HepG2 (cell line): ENCODE results near the gene MAPRE3. TPM values are rescaled to one million over a fixed set of nuclear protein-coding genes. Genes with fewer than 3 reads are reported as not detected.

Source experiments
- CC2D1A ChIP-seq: sonication (generic); formaldehyde crosslinking; IDR thresholded peaks from 2 replicates; pipeline ENCODE4 v1.8.1; 2023; ENCODE audit warnings: mild to moderate bottlenecking, missing genetic modification reagents
- CHD2 ChIP-seq: IDR thresholded peaks from 2 replicates; pipeline ENCODE4 v1.6.1; 2011; ENCODE audit warnings: low read depth, low read length, improper control_type of control experiment
- DMAP1 ChIP-seq: IDR thresholded peaks from 2 replicates; pipeline ENCODE4 v1.6.1; 2016
- HNF4A ChIP-seq: sonication (generic); formaldehyde crosslinking; IDR thresholded peaks from 2 replicates; pipeline ENCODE4 v1.4.0; 2020; ENCODE audit warnings: missing genetic modification reagents
- HOXA9 ChIP-seq: sonication (generic); formaldehyde crosslinking; IDR thresholded peaks from 2 replicates; pipeline ENCODE4 v1.8.1; 2022; ENCODE audit warnings: missing genetic modification reagents, mild to moderate bottlenecking, moderate library complexity, borderline replicate concordance
- PCBP2 ChIP-seq: fragments of 200-400 bp; formaldehyde crosslinking; optimal IDR thresholded peaks from 2 replicates; pipeline ENCODE3; 2018; ENCODE audit warnings: low read length, low read depth; ENCODE audit not compliant: poor library complexity, severe bottlenecking
- PRPF4 ChIP-seq: fragments of 200-400 bp; formaldehyde crosslinking; IDR thresholded peaks from 2 replicates; pipeline ENCODE4 v1.6.1; 2016; ENCODE audit warnings: low read length, low read depth; ENCODE audit not compliant: poor library complexity, severe bottlenecking
- RCOR2 ChIP-seq: IDR thresholded peaks from 2 replicates; pipeline ENCODE4 v1.6.1; 2016; ENCODE audit warnings: missing biosample characterization, missing genetic modification reagents
- SNAPC2 ChIP-seq: sonication (generic); formaldehyde crosslinking; IDR thresholded peaks from 2 replicates; pipeline ENCODE4 v1.8.1; 2022; ENCODE audit warnings: mild to moderate bottlenecking, missing genetic modification reagents
- SRF ChIP-seq: IDR thresholded peaks from 2 replicates; pipeline ENCODE4 v1.6.1; 2011; ENCODE audit warnings: mild to moderate bottlenecking, low read depth, low read length, moderate library complexity
- TBX2 ChIP-seq: sonication (generic); formaldehyde crosslinking; IDR thresholded peaks from 2 replicates; pipeline ENCODE4 v1.5.0; 2020; ENCODE audit warnings: missing genetic modification reagents, mild to moderate bottlenecking, borderline replicate concordance
- THAP8 ChIP-seq: sonication (generic); formaldehyde crosslinking; IDR thresholded peaks from 2 replicates; pipeline ENCODE4 v1.5.1; 2020; ENCODE audit warnings: missing genetic modification reagents, mild to moderate bottlenecking, borderline replicate concordance
- THAP9 ChIP-seq: sonication (generic); formaldehyde crosslinking; IDR thresholded peaks from 2 replicates; pipeline ENCODE4; 2020; ENCODE audit warnings: missing genetic modification reagents, mild to moderate bottlenecking, borderline replicate concordance
- ZMYM3 ChIP-seq: sonication (generic); formaldehyde crosslinking; IDR thresholded peaks from 2 replicates; pipeline ENCODE4 v1.5.1; 2020; ENCODE audit warnings: mild to moderate bottlenecking, missing genetic modification reagents
- ZNF136 ChIP-seq: sonication (generic); formaldehyde crosslinking; IDR thresholded peaks from 2 replicates; pipeline ENCODE4 v1.8.1; 2022; ENCODE audit warnings: low read depth, mild to moderate bottlenecking, moderate library complexity, missing genetic modification reagents
- ZNF260 ChIP-seq: sonication (generic); formaldehyde crosslinking; IDR thresholded peaks from 2 replicates; pipeline ENCODE4 v1.4.0; 2020; ENCODE audit warnings: missing genetic modification reagents, low read depth, mild to moderate bottlenecking, borderline replicate concordance
- ZNF331 ChIP-seq: sonication (generic); formaldehyde crosslinking; IDR thresholded peaks from 2 replicates; pipeline ENCODE4 v1.4.0; 2020; ENCODE audit warnings: missing genetic modification reagents
- ZNF333 ChIP-seq: sonication (generic); formaldehyde crosslinking; IDR thresholded peaks from 2 replicates; pipeline ENCODE4 v1.4.0; 2020; ENCODE audit warnings: mild to moderate bottlenecking, missing genetic modification reagents, borderline replicate concordance
- ZNF510 ChIP-seq: sonication (generic); formaldehyde crosslinking; IDR thresholded peaks from 2 replicates; pipeline ENCODE4 v1.4.0; 2020; ENCODE audit warnings: low read depth, mild to moderate bottlenecking, missing genetic modification reagents
- ZNF629 ChIP-seq: sonication (generic); formaldehyde crosslinking; conservative IDR thresholded peaks from 2 replicates; pipeline ENCODE4 v1.5.0; 2020; ENCODE audit warnings: missing genetic modification reagents
- polyA plus RNA-seq, 8 experiments: library from polyadenylated mRNA; depleted of rRNA in 3 of 8; stranded (reverse) in 7 of 8; unstranded in 1 of 8; fragments of >200 nt; fragmentation: Illumina TruSeq in 4 of 8; extraction: Trizol in 4 of 8; gene quantifications; 2 replicates each; pipeline versions ENCODE4 v1.2.1 to v1.2.3, GENCODE V29; 2011 to 2016; ENCODE audit warnings: low read depth in 4 of 8, missing spikeins in 1 of 8, mixed read lengths in 1 of 8; ENCODE audit not compliant: insufficient read depth in 1 of 8
- total RNA-seq, 5 experiments: library from RNA; depleted of rRNA; stranded (reverse); fragments of >200 nt; fragmentation: Illumina TruSeq; extraction: Trizol; gene quantifications; 2 replicates each; pipeline ENCODE4 v1.2.3, GENCODE V29; 2016; ENCODE audit warnings: low read depth in 1 of 5
- TF ChIP-seq, protein P1 (sequence below): sonication (generic); formaldehyde crosslinking; IDR thresholded peaks from 2 replicates; pipeline ENCODE4 v1.4.0; 2020; ENCODE audit warnings: missing genetic modification reagents

The MAPRE3 gene
- total and polyA plus RNA-seq, 2 of the 13 experiments (the other 11 are each of a cell fraction or from before 2014, with no cell fraction given) = 0.31 to 0.91 TPM

GRCh38 chr2:27071277-27071989, 101.0 kb downstream of the MAPRE3 start, which contains the start of gene OST4 (continued):
- TF ChIP-seq THAP8 (CRISPR knock-in tag) (no peak; the same call in 1 of the 2 replicates), ZNF260 (no peak), THAP9 (CRISPR knock-in tag) (0 out of 2 replicates have a peak, but pooled peaks have one; percentile 58), PCBP2 (no peak), CHD2 (no peak), HNF4A (no peak), ZNF136 (CRISPR knock-in tag) (0 out of 2 replicates have a peak, but pooled peaks have one; percentile 49), SRF (peak; percentile 28; the same call in 1 of the 2 replicates), HOXA9 (CRISPR knock-in tag) (no peak), CC2D1A (no peak), ZMYM3 (CRISPR knock-in tag) (no peak), SNAPC2 (CRISPR knock-in tag) (no peak), TBX2 (CRISPR knock-in tag) (peak; percentile 70; the same call in 1 of the 2 replicates), DMAP1 (CRISPR knock-in tag) (peak; percentile 89; the same call in 1 of the 2 replicates), ZNF510 (CRISPR knock-in tag) (0 out of 2 replicates have a peak, but pooled peaks have one; percentile 43), ZNF331 (peak; percentile 85), ZNF333 (CRISPR knock-in tag) (peak; percentile 10; the same call in 1 of the 2 replicates), RCOR2 (CRISPR knock-in tag) (no peak), PRPF4 (no peak), ZNF629 (CRISPR knock-in tag) (no peak)
- TF ChIP-seq, protein P1, sequence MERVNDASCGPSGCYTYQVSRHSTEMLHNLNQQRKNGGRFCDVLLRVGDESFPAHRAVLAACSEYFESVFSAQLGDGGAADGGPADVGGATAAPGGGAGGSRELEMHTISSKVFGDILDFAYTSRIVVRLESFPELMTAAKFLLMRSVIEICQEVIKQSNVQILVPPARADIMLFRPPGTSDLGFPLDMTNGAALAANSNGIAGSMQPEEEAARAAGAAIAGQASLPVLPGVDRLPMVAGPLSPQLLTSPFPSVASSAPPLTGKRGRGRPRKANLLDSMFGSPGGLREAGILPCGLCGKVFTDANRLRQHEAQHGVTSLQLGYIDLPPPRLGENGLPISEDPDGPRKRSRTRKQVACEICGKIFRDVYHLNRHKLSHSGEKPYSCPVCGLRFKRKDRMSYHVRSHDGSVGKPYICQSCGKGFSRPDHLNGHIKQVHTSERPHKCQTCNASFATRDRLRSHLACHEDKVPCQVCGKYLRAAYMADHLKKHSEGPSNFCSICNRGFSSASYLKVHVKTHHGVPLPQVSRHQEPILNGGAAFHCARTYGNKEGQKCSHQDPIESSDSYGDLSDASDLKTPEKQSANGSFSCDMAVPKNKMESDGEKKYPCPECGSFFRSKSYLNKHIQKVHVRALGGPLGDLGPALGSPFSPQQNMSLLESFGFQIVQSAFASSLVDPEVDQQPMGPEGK (CRISPR knock-in tag) = peak; percentile 61; the same call in 1 of the 2 replicates
